Mucosa of descending colon (tissue), 3 donors: ENCODE results near the gene MORF4L1. TPM values are rescaled to one million over a fixed set of nuclear protein-coding genes. Genes with fewer than 3 reads are reported as not detected.

Source experiments
- ATAC-seq: fragments of 200-7000 bp; cut with Tn5 transposase; one replicate; pipeline ENCODE4 v1.9.1; 2020; ENCODE audit warnings: mild to moderate bottlenecking, moderate library complexity
- DNase-seq, 3 donors: peaks; one replicate each; pipeline ENCODE4 v3.0.0-alpha.2; 2020
- H3K36me3 ChIP-seq: fragments of 200-600 bp; one replicate; pipeline ENCODE4 v1.8.0; 2021; ENCODE audit warnings: low read depth, mild to moderate bottlenecking
- H3K4me1 ChIP-seq: fragments of 200-600 bp; one replicate; pipeline ENCODE4 v1.8.0; 2021; ENCODE audit warnings: low read depth, mild to moderate bottlenecking
- H3K4me3 ChIP-seq: fragments of 200-600 bp; one replicate; pipeline ENCODE4 v1.8.0; 2021; ENCODE audit warnings: mild to moderate bottlenecking
- H3K9me3 ChIP-seq: fragments of 200-600 bp; one replicate; pipeline ENCODE4 v1.8.0; 2021; ENCODE audit warnings: mild to moderate bottlenecking
- CTCF ChIP-seq: fragments of 200-600 bp; IDR thresholded peaks from one replicate; pipeline ENCODE4 v1.8.0; 2022; ENCODE audit warnings: antibody characterized with exemption, mild to moderate bottlenecking
- intact Hi-C, 2 donors: fragments of 100-400 bp; cut with DNase I in 1 of 2; cut with micrococcal nuclease in 1 of 2; formaldehyde crosslinking; loops; one replicate each; pipeline versions ENCODE4 v1.11.0 to v1.11.1; 2022; cut with DNase I, micrococcal nuclease
- total RNA-seq, 3 donors: library from RNA; stranded (reverse); fragmentation: NEBNext Ultra II Directional in 2 of 3; extraction: Animal tissue kit (Norgen Biotek cat#: 25700) in 2 of 3; gene quantifications; one replicate each; pipeline versions ENCODE4 v1.2.1 to v1.2.4, GENCODE V29; 2021 to 2023
- donor health status: DM: no; HTN: no; CAD: no; lungs with moderate emphysema.
- donor health status: DM: no; HTN: no; CAD: no.
- donor health status: DM: no; HTN: yes; CAD: no.

Gene MORF4L1
- total RNA-seq, 3 donors from 2014 or later = 151 to 307 (median 188) TPM

- Histone ChIP-seq H3K4me3 (no peak overlapping the region), H3K4me1 (no peaks in the 10 kb centered on the region), H3K9me3 (no peaks in the 10 kb centered on the region), H3K36me3 (no peaks in the 10 kb centered on the region)
- TF ChIP-seq CTCF = no peak
- ATAC-seq = no peak
- intact Hi-C loops = no loop called here
- DNase-seq = no peak
Measured at GRCh38 chr15:78916088-78916487, 43.4 kb downstream of the MORF4L1 start.

DNA sequence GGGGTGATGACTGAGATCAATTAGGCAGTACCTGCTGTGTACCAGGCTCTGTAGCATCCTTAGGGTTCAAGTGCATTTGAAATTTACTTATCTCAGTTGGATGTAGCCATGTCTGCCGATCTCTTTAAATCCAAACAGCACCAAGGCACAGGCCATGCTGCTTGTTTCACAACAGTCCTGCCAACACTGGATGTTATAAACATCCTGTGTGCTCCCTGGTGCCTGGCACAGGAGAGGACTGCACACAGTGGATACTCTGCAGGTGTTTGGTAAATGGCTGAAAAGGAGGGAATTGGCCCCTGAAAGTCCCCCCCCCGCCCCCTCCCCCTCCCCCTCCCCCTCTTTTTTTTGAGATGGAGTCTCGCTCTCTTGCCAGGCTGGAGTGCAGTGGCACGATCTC, 45.2 kb downstream of the MORF4L1 start:
- ATAC-seq (no peak), DNase-seq (no peak)
- Histone ChIP-seq H3K4me3 (no peak overlapping the region), H3K4me1 (no peaks in the 10 kb centered on the region), H3K36me3 (no peaks in the 10 kb centered on the region), H3K9me3 (no peaks in the 10 kb centered on the region)
- intact Hi-C loops = no loop called here
- no peak for TF ChIP-seq CTCF

- intact Hi-C loops = no loop called here
- TF ChIP-seq CTCF = no peak
- H3K9me3 ChIP-seq = no peaks in the 10 kb centered on the region
- DNase-seq = no peak
- no peaks in the 10 kb centered on the region for H3K4me1 ChIP-seq
- no peak for ATAC-seq
- H3K4me3 ChIP-seq = no peak overlapping the region
- no peaks in the 10 kb centered on the region for H3K36me3 ChIP-seq
Measured at GRCh38 chr15:78921517-78921916, 48.8 kb downstream of the MORF4L1 start.

DNA sequence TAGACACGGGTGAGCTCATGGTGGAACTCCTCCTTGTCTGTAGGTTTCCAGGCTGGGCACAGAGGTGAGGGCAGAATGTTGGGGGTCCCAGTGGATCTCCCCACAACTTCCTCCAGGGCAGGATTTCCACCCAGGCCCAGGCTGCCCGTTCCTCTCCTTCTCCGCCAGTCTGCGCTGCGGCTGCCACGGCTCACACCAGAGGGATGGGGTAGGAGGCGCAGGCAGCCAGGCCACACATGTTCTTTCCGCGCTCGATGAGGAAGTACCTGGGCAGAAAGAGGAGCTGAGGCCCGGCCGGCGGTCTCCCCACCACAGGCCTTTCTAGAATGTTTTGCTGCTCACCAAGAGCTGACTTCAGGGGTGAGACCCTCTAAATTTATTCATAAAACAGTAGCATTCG, 49.2 kb downstream of the MORF4L1 start:
- no peaks in the 10 kb centered on the region for H3K9me3 ChIP-seq
- intact Hi-C loops = no loop called here
- no peaks in the 10 kb centered on the region for H3K4me1 ChIP-seq
- ATAC-seq (no peak), DNase-seq (no peak)
- H3K4me3 ChIP-seq = no peak overlapping the region
- H3K36me3 ChIP-seq = no peaks in the 10 kb centered on the region
- no peak for TF ChIP-seq CTCF

- no peaks in the 10 kb centered on the region for H3K4me1 ChIP-seq
- H3K36me3 ChIP-seq = no peaks in the 10 kb centered on the region
- H3K4me3 ChIP-seq = no peak overlapping the region
- no peaks in the 10 kb centered on the region for H3K9me3 ChIP-seq
- TF ChIP-seq CTCF = no peak
- DNase-seq = no peak
- no peak for ATAC-seq
- intact Hi-C loops = no loop called here
Measured at GRCh38 chr15:78922527-78922926, 49.8 kb downstream of the MORF4L1 start.

DNA sequence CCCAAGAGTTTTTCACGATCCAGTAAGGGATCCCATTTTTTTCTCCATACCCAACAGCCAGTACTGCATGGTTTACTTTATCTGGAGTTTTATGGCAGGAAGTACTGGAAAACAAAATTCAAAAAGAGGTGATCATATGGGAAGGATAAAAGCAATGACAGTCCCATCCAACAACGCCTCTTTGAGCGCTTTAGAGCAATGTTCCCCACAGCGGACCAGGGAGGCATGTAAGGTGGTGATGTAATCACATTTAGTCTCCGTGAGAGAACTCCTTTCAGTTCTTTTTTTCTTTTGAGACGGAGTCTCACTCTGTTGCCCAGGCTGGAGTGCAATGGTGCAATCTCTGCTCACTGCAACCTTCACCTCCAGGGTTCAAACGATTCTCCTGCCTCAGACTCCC, 50.3 kb downstream of the MORF4L1 start:
- intact Hi-C loops = no loop called here
- H3K36me3 ChIP-seq = no peaks in the 10 kb centered on the region
- H3K9me3 ChIP-seq = no peaks in the 10 kb centered on the region
- DNase-seq (no peak), ATAC-seq (peak; percentile 14)
- no peak for TF ChIP-seq CTCF
- no peak overlapping the region for H3K4me3 ChIP-seq
- H3K4me1 ChIP-seq = no peaks in the 10 kb centered on the region
